Measurements from ENCODE around the gene ARNT2.
"Not testable (repeated sequence)": the region's sequence is repeated elsewhere in the genome, so short reads cannot be mapped to it uniquely, and the experiment has no call there.

ARNT2 gene

DNA sequence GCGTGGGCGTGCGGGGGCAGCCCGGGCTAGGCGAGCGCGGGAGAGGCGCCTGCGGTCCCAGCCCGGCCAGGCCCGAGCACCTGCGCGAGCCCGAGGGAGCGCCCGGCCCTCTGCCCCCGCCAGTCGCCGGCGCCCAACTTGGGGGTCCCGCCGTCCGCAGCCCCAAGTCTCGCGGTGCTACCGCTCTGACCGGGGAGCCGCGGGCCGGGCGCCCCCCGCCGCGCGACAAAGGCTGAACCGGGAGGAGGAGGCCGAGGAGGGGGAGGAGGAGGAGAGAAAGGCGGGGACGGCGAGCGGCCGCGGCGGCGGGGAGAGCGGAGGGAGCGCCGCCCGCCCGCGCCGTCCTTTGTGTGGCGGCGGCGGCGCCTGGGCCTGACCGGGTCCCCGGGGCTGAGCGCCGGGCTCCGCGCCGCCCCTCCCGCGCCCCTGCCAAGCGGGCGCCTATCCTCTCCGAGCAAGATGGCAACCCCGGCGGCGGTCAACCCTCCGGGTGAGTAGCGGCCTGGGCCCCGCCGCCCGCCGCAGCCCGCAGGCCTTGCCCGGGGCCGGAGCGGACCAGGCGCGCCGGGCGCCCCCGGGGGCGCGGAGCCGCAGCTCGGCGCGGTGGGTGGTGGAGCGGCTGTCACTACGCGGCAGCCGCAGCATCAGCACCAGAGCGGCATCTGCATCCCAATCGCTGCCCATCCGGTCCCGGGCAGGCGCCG is at the start of gene ARNT2:
Gene ARNT2, plus strand, starts transcription at position 326 of the 704 bp plus-strand sequence. Its CDS starts 134 bp downstream, at position 460.
- peak in 1 of 3 donors; percentile 19 for DNase-seq

DNA sequence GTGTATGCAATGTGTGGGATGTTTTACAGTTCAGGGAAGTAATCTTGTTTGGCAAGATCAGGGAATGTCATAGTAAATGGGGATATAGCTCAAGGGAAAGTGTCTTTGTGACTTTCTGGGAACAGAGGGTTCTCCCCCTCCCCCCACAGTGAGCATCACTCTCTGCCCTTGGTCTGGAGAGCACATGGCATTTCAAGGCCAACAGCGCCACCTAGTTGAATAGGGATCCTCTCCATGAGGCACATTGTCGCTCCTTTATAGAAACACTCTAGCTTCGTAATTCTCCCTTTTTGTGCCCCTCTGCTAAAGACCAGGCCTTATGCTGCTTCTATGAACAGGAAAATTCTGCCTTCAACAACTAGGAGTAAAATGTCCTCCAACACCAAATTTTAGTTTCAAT is 37.1 kb upstream of the ARNT2 start:
- DNase-seq = peak; percentile 23 to 38 (median 24)

DNA sequence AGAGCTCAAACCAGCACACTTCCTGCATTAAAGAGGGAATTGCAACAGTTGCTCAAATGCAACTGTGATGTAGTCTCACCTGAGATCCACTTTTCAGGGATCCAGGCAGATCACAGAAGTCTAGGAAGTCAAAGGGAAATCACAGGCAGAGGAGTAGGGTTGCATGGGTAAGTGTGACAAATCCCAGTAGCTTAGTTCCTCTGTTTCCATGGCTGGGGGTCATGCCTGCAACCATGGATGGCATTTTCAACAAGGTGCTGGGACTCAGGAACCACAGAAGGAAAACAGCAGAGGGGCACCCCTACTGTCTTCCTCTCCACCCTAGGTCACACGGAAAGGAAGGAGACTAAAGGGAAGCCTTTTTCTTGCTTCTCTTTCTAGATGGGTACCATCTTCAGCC is 36.5 kb upstream of the ARNT2 start:
- DNase-seq = peak in 1 of 3 donors; percentile 3

DNA sequence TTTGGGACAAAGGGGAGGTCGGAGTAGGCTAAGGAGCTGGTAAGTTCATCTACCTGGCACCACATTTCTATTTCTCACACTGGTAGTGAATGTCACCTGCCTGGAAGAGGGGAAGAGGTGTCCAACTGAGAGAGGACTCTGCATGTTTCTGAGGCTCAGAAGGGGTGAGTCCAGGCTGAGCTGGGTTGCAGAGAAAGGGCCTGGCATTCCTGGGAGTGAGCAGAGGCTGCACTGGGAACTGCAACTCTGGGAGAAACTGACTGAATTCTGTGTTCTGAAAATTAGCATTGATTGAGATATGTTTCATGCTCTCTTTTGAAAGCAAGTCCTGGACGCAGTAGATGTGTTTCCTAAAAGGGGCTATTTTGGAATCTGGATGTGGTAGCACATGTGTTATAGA is 32.3 kb upstream of the ARNT2 start:
- DNase-seq = no peak

DNA sequence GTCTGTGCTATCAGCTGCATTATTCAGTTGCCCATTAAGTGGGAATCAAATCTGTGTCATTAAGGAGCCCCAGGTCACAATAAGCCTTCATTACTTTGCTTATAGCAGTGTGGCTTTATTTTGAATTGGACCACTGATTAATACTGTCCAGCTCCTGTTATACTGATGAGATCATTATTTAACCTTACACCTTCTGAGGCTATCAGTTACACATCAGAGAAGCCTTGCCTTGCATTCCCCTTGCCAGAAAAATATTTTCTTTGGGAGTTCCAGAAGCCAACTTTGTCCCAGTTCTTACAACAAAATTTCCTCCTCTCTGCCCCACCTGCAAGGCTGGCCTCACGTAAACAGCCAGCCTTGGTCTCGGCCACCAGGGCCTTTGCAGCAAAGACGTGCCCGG is 29.7 kb upstream of the ARNT2 start:
- DNase-seq = no peak

DNA sequence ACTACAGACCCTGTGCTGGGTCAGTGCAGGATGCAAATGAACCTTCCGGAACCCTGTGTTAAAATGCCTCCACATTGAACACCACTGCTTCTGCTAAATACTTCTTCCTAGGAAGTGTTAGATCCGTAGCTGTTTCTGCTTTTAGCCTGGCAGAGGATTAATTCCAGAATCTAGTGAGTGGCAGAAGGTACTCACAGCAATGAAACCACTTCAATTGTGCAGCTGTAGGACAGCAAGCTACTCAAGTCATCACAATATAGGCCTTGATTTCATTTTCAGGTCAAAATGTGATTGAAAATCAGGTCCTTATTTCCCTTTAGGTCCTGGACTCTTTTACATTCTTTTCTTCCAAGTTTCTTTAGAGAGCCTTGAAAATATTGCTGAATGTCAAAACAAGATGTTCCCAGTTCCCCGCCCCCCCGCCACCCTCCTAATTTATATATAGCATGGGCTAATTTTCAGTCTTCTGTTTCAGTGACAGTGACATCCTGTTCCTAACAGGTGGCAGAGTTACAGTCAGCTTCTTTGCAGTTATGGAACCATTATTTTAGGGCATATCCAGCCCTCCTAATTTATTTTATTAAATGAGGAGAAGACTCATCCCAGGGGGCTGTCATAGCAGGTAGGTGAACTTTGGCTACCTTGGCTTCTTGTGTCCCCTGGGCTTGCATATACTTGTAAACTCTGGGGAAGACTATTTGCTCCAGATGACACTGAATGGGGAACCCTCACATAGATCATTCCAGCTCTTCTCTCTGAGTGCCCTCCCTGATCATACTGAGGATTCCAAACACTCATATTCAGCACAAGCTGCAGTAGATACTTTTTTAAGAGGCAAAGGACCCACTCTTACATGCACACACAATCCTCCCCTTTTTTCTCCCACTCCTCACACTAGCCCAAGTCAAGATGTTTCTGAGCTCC is 28.0 kb upstream of the ARNT2 start:
- DNase-seq = no peak

DNA sequence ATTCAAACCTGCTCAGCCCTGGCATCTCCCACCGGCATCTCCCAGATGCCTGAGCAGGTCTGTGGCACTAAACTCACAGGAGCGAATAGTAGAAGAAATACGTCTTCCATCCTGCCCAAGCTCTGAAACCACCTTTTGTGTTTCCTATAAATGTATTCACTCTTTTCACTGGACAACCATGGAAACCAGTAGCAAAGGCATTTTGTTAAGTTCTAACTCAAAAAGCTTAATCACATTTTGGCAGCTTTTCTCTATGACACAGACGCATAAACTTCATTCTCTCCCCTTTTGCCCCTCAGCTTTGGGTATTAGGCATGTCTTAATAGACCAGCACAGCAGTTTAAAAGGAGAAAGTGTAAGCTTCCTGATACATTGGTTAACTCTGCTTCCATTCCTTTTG is 24.5 kb upstream of the ARNT2 start:
- DNase-seq = no peak

DNA sequence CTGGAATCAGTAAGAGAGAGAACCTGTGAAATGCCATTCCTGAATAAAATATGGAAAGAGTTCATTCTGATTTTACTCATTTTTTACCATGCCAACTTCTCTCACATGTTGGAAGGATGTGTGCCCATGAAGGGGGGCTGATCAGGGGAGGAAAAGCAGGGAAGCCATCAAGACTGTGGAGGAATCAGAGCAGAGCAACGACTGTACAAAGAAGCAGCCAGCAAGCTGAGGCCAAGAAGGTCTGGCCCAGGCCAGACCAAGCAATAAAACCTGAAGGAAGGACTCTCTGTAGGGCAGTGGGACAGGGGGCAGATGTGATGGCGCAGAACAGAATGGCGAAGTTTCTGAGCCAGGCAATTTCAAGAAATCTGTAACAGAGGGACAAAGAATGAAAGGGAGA is 24.0 kb upstream of the ARNT2 start:
- DNase-seq = no peak

DNA sequence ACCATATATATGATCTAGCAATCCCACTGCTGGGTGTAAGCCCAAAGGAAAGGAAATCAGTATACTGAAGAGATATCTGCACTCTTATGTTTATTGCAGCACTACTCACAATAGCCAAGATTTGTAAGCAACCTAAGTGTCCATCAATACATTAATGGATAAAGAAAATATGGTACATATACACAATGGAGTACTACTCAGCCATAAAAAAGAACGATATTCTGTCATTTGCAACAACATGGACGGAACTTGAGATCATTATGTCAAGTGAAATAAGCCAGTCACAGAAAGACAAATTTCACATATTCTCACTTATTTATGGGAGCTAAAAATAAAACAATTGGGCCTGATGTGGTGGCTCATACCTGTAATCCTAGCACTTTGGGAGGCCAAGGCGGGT is 21.9 kb upstream of the ARNT2 start:
- no peak for DNase-seq

DNA sequence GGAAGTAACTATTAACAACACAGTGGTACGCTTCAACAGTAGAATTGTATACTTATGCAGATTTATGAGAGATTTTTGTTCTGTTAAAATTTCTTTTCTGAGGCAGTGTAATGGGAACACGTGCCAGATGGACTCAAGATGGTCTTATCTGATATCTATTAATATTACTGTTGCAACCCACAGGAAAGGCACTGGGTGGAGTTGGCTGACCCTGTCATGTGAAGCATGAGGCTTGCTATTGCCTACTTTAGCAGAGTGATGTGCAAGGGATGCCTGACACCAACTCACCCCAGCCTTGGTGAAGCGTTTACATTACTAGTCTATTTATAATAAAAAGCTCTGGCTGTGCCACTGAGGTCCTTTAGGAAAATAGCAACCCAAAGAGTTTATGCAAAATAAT is 19.8 kb upstream of the ARNT2 start:
- no peak for DNase-seq

DNA sequence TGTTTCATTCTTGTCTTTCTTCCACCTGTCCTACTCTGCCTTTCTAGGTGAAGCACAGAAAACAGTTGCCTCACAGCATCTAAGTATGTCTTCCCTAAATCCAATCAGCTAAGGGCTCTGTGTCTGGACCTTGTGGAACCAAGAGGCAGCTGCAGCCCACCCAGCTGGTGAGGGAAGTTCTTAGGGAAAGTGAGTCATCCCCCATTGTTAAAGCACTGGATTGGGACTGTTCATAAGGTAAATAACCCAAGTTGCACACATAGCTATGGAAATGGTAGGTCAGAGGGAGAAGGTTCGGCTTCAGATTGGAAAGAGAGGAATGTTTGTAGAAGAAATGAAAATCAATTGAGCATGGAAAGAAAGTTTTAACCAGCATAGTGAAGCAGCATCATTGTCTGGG is 18.0 kb upstream of the ARNT2 start:
- DNase-seq = no peak

DNA sequence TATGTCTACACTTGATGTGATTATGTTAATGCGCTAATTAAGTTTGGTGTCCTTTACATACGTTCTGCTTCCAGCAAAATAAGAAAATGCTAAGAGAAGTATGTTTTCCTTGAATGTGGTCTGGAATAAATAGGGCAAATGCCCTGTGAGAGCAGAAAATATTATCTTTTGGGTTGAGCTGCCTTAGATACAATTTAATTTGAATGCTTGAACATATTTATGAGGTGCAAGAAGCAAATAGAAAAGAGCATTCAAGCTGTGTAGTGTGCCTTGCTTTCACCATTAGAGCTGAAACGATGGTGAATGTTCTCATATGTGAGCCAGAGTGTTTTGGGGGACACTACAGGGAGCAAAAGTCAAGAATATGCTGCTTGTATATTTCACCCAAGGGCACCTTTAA is 15.9 kb upstream of the ARNT2 start:
- DNase-seq = no peak

DNA sequence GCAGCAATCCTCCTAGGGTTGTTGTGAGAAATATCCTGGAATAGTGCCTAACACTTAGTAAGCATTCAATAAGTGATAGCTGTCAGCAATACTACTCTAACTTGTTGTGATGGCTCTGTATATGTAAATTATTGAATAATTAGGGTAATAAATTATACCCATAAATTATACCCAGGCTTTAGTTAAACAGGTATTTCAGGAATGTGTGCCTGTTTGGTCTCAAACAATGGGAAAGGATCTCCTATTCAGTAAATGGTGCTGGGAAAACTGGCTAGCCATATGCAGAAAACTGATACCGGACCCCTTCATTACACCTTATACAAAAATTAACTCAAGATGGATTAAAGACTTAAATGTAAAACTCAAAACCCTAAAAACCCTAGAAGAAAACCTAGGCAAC is 14.8 kb upstream of the ARNT2 start:
- DNase-seq = no peak

DNA sequence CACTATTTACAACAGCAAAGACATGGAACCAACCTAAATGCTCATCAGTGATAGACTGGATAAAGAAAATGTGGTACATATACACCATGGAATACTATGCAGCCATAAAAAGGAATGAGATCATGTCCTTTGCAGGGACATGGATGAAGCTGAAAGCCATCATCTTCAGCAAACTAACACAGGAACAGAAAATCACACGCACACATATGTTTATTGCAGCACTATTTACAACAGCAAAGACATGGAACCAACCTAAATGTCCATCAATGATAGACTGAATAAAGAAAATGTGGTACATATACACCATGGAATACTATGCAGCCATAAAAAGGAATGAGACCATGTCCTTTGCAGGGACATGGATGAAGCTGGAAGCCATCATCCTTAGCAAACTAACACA is 13.2 kb upstream of the ARNT2 start:
- DNase-seq = not testable (repeated sequence)

DNA sequence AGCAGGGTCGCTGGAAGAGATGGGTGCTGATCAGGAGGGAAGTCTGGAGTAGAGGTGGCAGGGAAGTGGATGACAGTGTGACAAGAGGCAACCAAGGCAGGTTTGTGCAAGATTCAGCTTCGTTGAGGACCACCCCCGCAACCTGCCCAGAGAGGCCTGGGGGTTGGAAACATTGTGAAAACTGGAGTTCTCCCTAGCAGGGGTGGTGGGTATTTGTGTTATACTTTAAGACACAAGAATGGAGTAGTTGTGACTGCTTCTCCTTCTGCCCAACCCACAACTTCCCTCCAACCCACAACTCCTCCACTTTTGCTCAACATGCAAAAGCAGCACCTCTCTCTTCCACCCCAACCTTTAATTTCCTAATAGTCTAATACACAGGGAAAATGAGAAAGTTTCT is 8.6 kb upstream of the ARNT2 start:
- peak; percentile 30 to 49 (median 39) for DNase-seq

DNA sequence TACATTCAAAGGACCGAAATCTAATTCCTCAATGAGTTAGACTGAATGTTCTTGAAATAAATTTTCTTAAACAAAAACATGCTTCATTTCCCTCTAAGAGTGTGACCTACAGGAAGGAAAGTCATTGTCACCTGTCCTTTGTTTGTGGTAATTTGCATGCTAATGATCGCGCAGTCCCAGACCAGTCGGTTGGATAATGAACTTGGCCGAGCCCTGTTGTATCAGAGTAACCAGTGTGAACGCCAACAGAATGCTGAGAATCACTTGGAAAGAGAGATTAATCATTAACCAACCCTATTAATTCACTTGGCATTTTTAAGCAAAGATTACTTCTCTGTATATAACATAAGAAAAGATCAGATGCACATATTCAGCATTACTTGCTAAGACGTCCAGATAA is 8.1 kb upstream of the ARNT2 start:
- DNase-seq = no peak

DNA sequence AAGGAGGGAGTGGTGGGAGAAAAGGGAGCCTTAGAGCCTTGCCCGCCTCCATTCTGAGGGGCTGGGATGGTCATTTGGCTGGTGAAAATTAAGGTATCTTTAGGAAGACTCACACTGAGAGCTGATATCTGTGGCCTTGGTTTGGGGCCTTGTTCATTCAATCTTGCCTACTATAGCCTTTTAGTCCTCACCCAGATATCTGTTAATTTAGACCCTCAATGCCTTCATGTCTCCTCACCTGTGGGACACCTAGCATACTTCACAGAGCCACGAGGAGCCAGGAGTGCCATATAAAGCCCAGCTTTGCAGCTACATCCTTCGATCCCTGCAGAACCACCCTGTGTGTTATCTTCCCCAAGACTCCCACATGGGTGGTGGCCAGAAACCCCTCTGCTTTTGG is 4.7 kb upstream of the ARNT2 start:
- no peak for DNase-seq

DNA sequence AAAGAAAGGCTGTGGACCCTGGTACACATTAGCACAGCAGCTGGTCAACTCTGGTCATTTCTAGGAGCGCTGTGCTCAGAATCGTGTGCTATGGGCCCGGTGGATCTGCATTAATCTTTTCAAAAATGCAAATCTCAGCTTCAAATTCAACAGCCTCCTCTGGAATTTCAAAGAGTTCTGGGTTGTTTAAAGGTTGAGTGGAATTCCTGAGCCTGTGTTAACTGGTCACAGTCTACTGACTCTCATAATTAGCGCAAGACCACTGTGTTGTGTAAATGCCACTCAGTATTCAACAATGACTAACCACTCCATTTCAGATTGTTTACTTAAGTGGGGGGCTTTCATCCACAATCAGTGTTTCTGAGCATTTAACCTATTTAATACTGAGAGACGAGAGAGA is 2.7 kb upstream of the ARNT2 start:
- DNase-seq = no peak

DNA sequence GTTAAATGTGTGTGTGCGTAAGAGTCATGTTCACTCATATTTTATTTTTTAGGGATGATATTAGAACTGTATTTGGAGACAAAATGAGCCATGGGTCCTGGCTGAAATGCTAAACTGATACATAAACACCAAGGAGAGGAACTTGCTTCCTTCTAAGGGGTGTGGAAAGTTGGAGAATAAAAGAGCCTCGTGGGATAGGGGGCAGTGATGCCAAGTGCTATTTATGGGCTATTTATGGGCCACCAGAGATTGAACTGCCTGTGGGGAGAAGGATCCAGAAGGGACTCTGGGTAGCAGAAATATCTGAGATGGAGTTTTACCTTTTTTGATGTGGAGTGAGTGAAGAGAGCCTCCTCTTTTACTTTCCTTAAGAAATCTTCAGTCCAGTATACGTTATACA is 1.8 kb upstream of the ARNT2 start:
- no peak for DNase-seq

DNA sequence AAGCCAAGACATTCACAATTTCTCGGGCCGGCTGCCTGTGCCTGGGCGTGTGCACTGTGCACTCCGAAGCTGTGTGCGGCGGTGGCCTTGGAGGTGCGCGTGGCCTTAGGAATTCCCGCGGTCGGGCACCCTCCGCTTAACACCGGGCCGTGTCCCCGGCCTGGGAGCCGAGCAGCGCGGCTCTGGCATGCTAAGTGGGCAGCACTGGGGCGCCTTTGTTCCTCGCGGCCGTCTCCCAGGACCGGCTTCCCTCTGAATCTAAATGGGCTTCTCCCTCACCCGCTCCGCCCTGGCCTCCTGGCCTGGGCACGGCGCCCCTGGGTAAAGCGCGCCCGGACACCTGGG is 498 bp upstream of the ARNT2 start:
- DNase-seq = peak in 1 of 3 donors; percentile 3

DNA sequence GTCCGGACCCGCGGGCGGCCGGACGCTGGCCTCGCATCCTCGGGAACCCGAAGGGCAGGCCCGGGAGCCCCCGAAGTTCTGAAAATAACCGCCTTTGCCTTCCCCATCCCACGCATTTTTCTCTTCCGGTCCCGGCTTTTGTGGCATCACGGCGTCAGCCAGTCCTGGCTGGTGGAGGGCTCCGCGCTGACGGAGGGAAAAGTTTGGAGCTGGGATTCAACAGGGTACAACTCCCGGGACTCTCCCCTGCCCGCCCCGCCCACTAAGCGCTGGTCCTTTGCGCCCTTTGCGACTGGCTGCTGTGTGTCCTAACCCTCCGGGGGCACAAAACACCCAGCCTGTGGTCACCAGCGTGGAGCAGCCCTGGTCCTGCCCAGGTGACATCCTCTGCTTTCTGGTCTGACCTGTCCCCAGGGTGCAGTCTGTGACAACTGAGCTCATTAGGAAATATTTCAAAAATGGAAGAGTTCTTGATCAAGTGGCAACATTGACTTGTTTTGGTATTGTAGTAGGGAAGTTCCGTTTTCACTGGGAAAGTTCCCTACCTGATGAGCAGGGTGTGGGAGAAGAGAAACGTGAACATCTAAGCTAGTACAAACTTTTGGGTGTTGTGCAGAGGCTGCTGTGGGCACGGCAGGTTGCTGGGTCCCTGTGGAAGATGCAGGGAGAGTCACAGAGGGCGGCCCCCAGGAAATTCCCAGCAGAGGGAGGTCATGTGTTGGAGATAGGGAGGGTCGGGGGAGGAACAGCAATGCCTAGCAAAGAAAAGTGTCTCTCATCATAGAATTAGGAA is 775 bp downstream of the ARNT2 start:
- peak; percentile 32 to 60 (median 37) for DNase-seq

DNA sequence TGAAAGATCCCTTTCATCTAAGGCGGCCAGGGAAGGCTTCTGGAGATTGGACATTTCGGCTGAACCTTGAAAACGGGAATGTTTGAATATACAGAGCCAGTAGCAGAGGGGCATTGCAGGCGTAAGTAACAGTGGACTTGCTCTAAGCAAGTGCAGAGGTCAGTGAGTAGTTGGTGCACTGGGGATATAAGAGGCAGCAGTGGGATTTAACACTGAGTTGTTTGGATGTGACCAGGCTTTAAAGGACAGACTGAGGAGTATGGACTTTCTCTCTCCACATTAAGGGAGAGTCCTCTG is 1.3 kb downstream of the ARNT2 start:
- DNase-seq = no peak

DNA sequence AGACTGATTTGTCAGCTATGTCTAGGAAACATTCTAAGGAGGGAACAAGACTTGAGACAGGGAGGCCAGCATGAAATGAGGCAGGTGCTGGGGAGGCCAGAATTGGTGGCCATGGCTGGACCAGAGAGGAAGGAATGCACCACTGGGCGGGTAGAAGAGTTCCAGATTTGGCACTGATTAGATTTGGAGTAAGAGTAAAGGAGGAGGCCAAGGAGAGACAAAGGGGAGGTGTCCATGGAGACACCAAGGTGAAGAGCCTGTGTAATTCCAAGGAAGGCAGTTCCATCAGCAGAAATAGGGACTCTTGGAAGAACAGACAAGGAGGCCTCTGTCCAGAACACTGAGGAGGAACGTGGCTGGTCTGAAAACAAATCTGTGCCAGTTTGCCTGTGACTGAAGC is 1.8 kb downstream of the ARNT2 start:
- DNase-seq = no peak

DNA sequence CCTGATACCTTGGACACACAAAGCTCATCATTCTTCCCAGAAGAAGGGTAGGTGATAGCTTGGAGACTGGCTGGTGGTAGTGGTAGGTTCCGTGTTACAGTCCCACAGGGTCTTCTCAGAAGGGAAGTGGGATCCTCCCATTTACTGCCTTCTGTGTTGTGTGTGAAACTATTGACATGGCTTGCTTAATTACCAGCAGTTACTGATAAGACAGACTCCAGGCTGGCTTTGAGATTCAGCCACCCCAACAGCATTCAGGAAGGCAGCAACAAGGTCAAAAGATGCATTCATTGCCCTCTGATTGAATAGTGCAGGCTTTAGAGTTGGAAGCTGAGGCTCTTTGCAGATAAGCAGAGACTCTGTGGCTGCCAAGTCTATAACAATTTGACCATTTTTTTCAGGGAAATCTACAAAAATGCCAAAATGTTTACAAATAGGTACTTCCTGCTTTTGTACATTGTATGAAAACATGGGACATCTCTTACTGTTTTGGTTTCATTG is 7.7 kb downstream of the ARNT2 start:
- DNase-seq = no peak
